CD4-positive, alpha-beta T cell treated with Interferon alpha-2 for 1 hour (primary cell): ENCODE results near the gene USP54.
"Not testable (repeated sequence)": the region's sequence is repeated elsewhere in the genome, so short reads cannot be mapped to it uniquely, and the experiment has no call there.

ENCODE experiments used
- DNase-seq, 2 donors: peaks; one replicate each; pipeline ENCODE4 v3.0.0-alpha.2; 2020 to 2022

Gene USP54

GRCh38 chr10:73589563-73590126 is 1.5 kb downstream of the USP54 start:
- no peak for DNase-seq

DNA sequence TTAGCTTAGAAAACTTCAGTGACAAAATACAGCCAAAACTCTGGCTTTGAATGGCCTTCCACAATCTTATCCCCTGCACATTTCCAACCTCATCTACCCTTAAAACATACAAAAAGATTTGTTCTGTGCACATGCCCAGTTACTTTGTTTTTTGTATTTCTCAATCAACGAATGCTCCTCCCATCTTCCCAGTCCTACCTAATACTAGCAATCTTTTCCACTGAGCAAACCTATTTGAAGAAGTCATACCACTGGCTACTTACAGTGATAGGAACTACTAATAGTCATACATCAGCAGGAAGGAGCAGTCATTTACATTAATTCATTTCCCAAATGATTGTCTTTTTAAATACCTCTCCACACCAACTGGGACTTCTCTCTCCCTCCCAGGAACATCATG is 2.5 kb downstream of the USP54 start:
- no peak for DNase-seq

- DNase-seq = no peak
These were observed 4.6 kb downstream of the USP54 start for GRCh38 chr10:73586583-73586984.

DNA sequence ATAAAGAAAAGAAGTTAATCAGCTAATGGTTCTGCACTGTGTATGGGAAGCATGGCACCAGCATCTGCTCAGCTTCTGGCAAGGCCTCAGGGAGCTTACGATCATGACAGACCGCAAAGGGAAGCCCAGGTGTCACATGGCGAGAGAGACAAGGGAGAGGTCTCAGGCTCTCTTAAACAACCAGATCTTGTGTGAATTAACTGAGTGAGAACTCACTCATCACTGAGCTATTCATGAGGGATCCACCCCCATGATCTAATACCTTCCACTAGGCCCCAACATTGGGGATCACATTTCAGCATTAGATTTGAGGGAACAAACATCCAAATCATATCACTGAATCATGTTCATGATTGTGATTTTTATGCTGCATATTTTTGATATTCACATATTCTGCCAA is 5.8 kb downstream of the USP54 start:
- no peak for DNase-seq

- DNase-seq = no peak
These were observed 6.4 kb downstream of the USP54 start for GRCh38 chr10:73584737-73585136.

DNA sequence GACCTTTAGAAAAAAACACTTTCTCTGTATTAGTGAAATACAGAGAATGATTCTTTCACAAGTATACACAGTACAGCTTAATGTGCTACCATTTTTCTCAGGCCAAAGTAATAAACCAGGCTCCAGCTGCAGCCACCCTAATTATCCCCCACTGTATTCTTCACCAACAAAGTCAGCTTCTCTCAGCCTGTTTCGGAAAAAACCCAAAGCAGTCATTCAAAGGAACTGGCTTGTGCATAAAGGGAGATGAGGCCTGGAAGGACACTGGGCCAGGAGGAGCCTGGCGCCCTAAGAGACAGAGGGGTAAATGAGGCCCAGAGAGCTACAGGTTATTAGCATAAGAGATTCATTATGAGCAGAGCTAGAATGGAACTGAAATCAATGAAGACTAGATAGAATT is 9.2 kb downstream of the USP54 start:
- DNase-seq = no peak

GRCh38 chr10:73578927-73579326 is 12.2 kb downstream of the USP54 start:
- not testable (repeated sequence) for DNase-seq

DNA sequence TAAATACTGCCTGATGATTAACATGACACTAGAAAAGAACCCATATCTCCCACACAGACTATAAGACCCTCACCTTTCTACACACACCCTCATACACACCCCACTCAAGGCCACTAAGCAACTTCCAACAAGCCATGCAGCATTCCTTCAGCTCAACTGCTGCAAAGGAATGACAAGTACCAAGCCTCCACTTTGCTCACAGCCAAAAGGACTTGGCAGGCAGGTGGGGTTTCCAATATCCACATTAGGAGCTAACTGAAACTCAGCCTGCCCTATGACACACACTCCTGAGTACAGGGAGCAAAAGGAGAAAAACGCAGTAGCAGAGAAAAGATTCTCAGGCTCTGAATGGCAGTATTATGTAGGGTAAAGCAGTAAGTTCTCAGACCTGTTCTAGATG is 13.4 kb downstream of the USP54 start:
- no peak for DNase-seq

DNA sequence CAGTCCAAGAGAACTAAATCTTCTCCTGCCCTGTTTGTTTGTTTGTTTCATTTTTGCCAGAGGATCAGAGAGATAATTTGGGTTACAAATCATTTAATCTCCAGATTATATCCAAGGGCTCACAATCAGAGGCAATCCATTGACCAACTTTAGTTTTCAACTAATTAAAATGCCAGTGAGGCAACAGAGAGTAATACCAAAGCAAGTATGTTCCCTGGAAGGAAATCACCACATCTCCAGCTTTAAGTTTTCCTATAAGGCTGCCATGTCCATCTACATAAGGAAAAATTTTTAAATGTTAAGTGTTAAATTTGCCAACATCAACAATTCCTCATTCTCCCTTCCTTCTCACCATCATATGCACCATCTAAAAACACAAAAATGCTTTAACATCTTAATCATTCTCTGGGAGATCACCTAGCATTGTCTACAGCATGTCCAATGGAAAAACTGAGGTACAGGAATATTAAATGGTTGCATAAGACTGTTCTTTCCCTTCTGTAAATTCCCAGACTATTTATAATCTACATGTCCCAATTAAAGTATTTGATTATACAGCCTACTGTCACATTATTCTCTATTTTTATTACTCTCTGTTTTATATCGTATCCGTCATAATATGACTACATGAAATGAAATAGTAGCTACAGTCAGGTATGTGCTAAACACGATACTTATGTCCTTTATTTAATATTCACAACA is 14.1 kb downstream of the USP54 start:
- no peak for DNase-seq

DNA sequence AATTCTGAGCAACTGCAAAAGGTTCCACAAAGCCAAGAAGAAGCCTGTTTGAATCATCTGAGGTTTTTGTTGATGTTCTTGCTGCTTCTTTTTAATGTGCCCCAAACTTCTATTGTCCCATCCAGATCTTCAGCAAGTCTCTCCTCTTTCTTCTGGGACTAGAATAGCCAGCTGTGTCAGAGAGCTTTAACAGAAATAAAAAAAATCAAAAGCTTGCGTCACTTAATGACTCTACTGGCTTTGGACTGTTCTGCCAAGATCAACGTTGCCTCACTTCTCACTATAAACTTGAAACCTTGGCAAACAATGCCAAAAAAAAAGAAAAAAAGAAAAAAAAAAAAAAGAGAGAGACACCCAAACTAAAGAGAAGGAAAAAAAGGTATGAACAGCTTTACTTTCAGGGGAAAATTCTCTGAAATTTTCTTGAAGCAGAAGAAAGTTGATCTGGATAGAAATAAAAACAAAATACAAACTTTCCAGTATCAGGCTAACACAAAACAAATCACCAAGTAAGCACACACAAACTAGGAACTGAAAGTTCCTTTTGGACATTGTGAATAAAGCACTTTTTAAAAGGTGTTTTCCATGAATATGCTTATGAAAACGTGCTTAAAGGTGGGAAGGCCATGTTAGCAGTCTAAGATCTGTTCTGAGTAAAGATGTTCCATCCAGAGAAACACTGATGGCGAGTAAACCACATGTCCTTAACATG is 14.8 kb downstream of the USP54 start:
- DNase-seq = no peak

DNA sequence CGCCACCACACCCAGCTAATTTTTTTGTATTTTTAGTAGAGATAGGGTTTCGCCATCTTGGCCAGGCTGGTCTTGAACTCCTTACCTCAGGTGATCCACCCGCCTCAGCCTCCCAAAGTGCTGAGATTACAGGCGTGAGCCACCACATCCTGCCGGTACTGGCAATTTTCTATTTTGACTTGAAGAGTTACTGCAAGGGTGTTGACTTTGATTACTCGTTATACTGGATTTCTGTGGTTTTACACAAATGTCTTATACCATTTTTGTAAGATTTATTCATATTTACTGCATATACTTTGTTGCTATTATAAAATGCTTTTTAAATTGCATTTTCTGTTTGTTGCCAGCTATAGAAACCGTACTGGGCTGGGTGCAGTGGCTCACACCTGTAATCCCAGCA is 24.1 kb downstream of the USP54 start:
- not testable (repeated sequence) for DNase-seq

GRCh38 chr10:73561192-73561591 is 29.9 kb downstream of the USP54 start:
- no peak for DNase-seq

DNA sequence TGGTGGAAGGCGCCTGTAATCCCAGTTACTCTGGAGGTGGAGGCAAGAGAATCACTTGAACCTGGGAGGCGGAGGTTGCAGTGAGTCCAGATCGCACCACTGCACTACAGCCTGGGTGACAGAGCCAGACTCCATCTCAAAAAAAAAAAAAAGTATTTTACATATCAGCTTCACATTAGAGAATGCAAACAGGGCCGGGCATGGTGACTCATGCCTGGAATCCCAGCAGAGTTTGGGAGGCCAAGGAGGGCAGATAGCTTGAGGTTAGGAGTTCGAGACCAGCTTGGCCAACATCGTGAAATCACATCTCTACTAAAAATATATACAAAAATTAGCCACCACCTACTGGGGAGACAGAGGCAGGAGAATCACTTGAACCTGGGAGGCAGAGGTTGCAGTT is 31.6 kb downstream of the USP54 start:
- DNase-seq = no peak

GRCh38 chr10:73556855-73557254 is 34.3 kb downstream of the USP54 start:
- no peak for DNase-seq

- DNase-seq = no peak
These were observed 36.4 kb downstream of the USP54 start for GRCh38 chr10:73554721-73555120.

DNA sequence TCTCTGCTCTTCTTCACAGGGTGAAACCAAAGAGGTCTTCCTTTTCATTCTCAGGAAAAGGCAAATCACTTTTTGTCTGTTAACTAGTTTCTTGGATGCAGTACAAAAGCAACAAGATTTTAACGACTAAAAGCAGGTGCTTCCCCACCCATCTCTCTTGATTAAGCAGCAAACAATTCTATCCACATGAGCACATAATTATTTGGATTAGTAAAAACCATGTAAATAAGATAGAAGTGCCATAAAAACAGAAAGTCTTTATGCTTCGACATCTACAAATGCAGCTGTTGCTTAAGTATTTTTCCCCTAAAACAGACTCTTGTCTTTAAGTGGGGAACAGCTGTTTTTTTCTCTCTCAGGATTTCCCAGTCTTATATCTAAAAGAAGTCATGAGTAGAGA is 37.4 kb downstream of the USP54 start:
- DNase-seq = no peak

DNA sequence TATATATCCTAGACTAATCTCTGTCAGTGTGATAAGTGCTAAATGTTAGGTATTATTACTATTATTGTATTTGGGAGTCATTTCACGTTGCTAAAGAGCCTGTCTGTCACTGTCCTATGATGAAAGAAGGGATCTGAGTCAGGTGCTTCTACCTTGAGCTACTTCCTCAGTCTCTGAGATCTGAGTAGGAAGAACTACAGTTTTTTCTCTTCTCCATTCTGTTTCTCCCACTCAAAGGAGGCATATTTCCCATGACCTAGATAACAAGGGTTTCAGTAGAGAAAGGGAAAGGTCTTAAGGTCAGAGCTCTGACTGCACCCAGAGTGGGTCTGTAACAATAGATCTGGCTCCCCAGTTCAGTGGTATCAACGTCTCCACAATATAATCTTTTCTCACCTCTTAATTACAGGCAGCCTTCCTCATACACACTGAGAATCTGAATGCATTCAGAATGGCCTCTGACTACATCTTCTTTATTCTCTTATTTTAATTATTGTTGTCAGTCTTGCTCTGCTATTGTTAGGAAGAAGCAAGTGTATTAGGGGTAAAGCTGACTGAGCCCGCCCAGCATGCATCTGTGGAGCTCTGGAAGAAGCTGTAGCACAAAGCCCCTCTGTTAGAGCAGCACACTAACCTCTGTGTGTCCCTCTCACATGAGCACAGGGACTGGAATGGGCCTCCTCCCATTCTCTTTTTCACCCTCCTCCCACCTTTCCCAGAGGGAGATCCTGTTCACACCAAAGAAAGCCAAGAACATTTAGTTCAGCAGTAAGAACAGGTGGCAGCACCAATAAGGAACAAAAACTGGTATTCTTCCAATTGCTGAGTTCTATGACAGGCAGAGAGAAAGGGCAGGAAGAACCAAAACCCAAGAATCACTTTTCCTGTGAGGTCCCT is 38.1 kb downstream of the USP54 start:
- no peak for DNase-seq

DNA sequence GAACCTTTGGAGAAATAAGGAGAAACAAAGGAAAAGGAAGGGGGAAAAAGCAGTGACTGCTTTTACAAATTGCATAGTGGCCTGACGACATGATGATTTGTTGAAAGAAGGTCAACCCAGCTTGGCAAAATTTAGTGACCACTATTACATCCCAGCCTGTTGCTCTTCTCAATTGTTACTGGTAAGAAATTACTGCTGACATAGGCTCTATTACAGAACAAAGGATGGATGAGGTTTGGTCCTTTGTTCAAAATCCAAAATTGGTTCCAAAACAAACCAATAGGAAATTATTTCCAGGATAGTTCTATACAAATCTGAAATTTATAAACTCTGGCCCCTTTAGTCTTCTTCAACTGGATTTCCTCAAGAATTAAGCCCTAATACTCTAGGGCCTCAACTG is 39.6 kb downstream of the USP54 start:
- no peak for DNase-seq

DNA sequence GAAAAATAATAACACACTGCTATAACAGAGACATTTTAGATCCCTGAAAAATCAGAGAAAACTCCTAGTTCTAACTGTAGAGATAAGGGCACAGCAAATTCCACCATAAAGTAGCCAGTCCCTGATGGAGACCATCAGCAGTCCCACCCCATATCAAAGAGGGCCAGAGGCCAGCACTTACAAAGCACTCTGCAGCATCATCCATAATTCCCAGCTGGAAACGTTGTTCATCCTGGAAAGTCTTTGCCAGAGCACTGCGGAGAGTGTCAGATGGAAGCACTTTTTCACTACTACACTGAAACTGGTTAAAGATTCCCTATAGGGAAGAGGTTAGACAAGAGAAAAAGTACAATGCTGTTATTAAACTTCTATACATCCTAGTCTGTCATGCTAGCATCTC is 45.8 kb downstream of the USP54 start:
- DNase-seq = no peak

GRCh38 chr10:73537709-73538108 is 53.4 kb downstream of the USP54 start:
- DNase-seq = no peak

DNA sequence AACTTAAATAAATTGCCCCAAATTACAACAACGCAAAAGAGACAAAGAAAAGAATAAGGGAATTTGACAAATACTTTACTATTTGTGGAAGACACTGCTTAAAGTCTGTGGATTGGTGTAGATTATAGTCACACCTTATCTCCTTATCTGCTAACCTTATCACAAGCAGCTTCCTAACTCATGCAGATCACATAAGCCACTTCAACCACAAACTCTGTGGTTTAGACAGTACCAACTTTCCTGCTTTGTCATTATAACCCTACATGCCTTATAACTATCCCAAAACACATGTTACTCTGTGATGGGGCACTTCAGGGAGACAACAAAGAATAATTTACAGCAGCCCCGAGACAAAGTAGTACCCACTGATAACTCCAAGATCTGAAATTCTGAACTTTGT is 53.9 kb downstream of the USP54 start:
- peak in 1 of 2 donors; percentile 5 for DNase-seq

DNA sequence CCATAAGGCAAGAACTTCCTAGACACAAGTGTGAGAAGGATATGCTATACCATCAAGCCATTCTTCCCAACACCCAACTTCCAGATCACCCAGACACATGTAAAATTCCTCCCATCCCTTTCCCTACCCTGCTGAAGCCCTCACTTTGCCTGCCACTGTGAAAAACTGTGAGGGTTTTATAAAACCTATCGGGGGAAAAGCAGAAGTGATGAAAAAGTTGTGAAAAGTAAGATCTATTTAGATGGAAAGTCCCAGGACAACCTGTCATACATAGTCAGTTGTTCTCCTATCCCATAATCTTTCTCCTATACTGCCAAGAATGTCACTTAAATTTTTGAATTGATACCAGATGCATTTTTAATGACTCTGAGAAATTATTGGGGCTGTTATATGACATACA is 56.3 kb downstream of the USP54 start:
- no peak for DNase-seq

GRCh38 chr10:73529089-73529832 is 61.9 kb downstream of the USP54 start:
- DNase-seq = peak; percentile 47 to 82
